Chondrocyte (in vitro differentiated cells): Measurements from ENCODE around the gene COL20A1. TPM values are rescaled to one million over a fixed set of nuclear protein-coding genes. Genes with fewer than 3 reads are reported as not detected.
"Not testable (repeated sequence)": the region's sequence is repeated elsewhere in the genome, so short reads cannot be mapped to it uniquely, and the experiment has no call there.

ENCODE experiments used
- DNase-seq: peaks from one replicate; pipeline ENCODE4 v3.0.0; 2021; ENCODE audit warnings: mixed read lengths, low spot score
- H3K27ac Mint-ChIP-seq: one replicate; pipeline ENCODE4 v1.8.0; 2021; ENCODE audit warnings: mild to moderate bottlenecking, moderate library complexity, mixed read lengths; ENCODE audit not compliant: unreplicated experiment
- H3K27me3 Mint-ChIP-seq: 2 replicates; pipeline ENCODE4 v1.8.0; 2021; ENCODE audit warnings: low read depth, mixed read lengths
- H3K36me3 Mint-ChIP-seq: 2 replicates; pipeline ENCODE4 v1.8.0; 2021; ENCODE audit warnings: low read depth, mixed read lengths
- H3K4me1 Mint-ChIP-seq: 2 replicates; pipeline ENCODE4 v1.8.0; 2021; ENCODE audit warnings: low read depth, mild to moderate bottlenecking, mixed read lengths
- H3K4me3 Mint-ChIP-seq: one replicate; pipeline ENCODE4 v1.8.0; 2021; ENCODE audit warnings: mild to moderate bottlenecking, moderate library complexity, mixed read lengths; ENCODE audit not compliant: unreplicated experiment
- H3K9me3 Mint-ChIP-seq: 2 replicates; pipeline ENCODE4 v1.8.0; 2021; ENCODE audit warnings: low read depth, mixed read lengths
- total RNA-seq: library from RNA; stranded (reverse); gene quantifications from 3 replicates; pipeline ENCODE4 v1.2.1, GENCODE V29; 2021
- TF ChIP-seq, protein P1 (sequence below): fragments of 200-600 bp; sonication (generic); IDR thresholded peaks from 2 replicates; pipeline ENCODE4 v1.5.0; 2021; ENCODE audit warnings: antibody characterized with exemption, mild to moderate bottlenecking, moderate library complexity

The COL20A1 gene
- total RNA-seq, 1 donor from 2014 or later: not detected

DNA sequence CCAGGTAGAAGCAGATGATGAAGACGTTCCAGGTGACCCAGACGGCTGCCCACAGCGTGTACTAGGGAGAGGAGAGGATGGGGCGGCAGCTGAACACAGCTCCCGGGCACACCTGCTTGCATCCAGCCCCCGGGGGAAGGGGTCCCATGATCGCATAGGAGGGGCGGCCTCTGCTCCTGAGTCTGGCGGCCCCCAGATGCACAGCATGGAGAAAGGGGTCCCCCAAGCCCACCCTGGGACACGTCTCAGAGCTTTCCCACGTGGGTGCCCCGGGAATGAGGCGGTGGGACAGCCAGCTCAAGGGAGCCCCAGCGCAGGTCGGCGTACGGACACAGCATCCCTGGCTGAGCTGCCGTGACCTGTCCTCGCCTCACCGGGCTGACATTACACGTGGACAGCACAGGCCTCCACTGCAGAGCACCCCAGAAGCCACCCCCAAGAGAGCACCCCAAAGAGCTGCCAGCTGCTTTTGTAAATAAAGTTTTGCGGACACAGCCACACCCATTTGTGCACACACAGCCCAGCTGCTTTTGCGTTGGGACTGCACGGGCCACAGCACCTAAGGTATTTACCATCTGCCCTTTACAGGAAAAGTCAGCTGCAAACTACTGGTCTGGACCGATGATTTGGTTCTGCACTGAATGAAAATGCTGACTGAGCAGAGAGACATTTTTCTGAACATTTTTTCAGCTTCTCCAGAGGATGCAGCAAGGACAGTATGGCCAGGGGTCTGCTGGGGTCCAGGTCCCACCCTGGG, 44.0 kb upstream of the COL20A1 start:
- Mint-ChIP-seq H3K27me3 (peaks cover 12% of the 10 kb centered on the region), H3K27ac (no peak overlapping the region), H3K9me3 (no peaks in the 10 kb centered on the region), H3K4me3 (no peak overlapping the region), H3K36me3 (no peaks in the 10 kb centered on the region), H3K4me1 (peaks cover 13% of the 10 kb centered on the region)
- no peak for DNase-seq
- TF ChIP-seq, protein P1, sequence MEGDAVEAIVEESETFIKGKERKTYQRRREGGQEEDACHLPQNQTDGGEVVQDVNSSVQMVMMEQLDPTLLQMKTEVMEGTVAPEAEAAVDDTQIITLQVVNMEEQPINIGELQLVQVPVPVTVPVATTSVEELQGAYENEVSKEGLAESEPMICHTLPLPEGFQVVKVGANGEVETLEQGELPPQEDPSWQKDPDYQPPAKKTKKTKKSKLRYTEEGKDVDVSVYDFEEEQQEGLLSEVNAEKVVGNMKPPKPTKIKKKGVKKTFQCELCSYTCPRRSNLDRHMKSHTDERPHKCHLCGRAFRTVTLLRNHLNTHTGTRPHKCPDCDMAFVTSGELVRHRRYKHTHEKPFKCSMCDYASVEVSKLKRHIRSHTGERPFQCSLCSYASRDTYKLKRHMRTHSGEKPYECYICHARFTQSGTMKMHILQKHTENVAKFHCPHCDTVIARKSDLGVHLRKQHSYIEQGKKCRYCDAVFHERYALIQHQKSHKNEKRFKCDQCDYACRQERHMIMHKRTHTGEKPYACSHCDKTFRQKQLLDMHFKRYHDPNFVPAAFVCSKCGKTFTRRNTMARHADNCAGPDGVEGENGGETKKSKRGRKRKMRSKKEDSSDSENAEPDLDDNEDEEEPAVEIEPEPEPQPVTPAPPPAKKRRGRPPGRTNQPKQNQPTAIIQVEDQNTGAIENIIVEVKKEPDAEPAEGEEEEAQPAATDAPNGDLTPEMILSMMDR: no peak

DNA sequence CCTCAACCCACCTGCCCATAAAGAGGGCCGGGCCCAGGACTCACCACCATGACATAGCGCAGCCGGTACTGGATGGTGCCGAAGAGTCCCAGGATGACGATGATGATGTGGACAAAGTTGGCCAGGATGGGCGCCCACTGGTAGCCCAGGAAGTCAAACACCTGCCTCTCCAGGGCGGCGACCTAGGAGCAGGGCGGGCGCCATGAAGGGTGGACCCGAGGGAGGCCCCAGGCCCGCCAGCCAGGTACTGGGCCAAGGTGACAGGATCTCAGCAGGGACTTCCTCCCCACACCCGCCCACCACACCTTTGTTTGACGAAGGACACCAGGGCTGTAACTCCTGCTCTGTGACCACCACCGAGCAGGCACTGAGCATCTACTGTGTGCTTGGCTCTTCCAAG, 43.1 kb upstream of the COL20A1 start:
- Mint-ChIP-seq H3K27ac (no peak overlapping the region), H3K4me1 (peaks cover 13% of the 10 kb centered on the region)
- TF ChIP-seq, protein P1: no peak

DNA sequence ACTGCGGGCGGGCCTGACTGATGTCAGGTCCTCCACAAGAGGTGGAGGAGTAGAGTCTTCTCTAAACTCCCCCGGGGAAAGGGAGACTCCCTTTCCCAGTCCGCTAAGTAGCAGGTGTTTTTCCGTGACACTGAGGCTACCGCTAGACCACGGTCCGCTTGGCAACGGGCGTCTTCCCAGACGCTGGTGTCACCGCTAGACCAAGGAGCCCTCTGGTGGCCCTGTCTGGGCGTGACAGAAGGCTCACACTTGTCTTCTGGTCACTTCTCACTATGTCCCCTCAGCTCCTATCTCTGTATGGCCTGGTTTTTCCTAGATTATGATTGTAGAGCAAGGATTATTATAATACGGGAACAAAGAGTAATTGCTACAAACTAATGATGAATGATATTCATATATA, 41.6 kb upstream of the COL20A1 start:
- DNase-seq, H3K4me1 Mint-ChIP-seq, H3K4me3 Mint-ChIP-seq, H3K36me3 Mint-ChIP-seq, H3K9me3 Mint-ChIP-seq, H3K27ac Mint-ChIP-seq: not testable (repeated sequence)
- TF ChIP-seq, protein P1: peak; percentile 72
- peaks cover 20% of the 10 kb centered on the region for H3K27me3 Mint-ChIP-seq

More for the DNA sequence above, 43.1 kb upstream of the COL20A1 start:
- H3K36me3 Mint-ChIP-seq: no peaks in the 10 kb centered on the region
- H3K27me3 Mint-ChIP-seq: peaks cover 14% of the 10 kb centered on the region
- no peak overlapping the region for H3K4me3 Mint-ChIP-seq
- no peaks in the 10 kb centered on the region for H3K9me3 Mint-ChIP-seq
- no peak for DNase-seq

DNA sequence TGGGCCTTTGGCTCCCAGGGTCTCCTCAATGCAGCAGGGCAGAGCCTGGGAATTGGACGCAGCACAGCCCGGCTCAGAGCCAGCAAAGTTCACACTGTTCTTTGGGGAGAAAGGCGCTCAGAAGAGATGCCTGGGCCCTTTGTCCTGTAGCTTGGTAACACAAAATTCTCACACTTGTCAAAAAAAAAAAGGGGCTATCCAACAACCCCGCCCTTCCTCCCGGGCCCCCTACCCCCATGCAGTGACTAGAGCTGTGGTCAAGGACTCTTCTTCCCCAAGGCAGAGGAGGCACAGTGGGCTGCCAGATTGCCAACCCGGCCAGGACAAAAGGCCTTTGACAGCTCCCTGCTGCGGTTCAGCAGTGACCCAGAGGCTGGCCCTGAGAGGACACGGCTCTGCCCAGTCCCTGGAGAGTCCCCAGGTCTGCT, 40.7 kb upstream of the COL20A1 start:
- Mint-ChIP-seq H3K36me3 (peaks cover 4% of the 10 kb centered on the region), H3K27ac (no peak overlapping the region), H3K4me3 (no peak overlapping the region), H3K4me1 (peaks cover 7% of the 10 kb centered on the region), H3K9me3 (peaks cover 4% of the 10 kb centered on the region), H3K27me3 (peaks cover 24% of the 10 kb centered on the region)
- TF ChIP-seq, protein P1: no peak
- no peak for DNase-seq

DNA sequence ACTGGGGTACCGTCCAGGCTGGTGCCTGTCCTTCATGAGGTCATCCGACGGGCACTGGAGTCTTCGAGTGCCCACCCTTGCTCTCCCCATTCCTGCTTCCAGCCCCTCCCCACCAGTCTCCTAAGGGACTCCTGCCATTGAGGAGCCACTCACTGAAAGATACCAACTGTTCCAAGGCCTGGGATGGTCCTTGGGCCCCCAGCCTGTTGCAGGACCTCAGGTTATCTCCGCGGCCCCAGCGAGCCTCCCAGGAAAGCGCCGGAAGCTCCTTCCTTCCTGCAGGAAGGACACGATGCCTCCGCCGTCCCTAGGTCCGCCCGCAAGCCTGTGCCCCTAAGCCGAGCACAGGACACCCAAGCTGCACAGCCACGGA, 39.9 kb upstream of the COL20A1 start:
- no peak for DNase-seq
- peaks cover 5% of the 10 kb centered on the region for H3K36me3 Mint-ChIP-seq
- peaks cover 7% of the 10 kb centered on the region for H3K4me1 Mint-ChIP-seq
- peaks cover 4% of the 10 kb centered on the region for H3K9me3 Mint-ChIP-seq
- TF ChIP-seq, protein P1: no peak
- peaks cover 24% of the 10 kb centered on the region for H3K27me3 Mint-ChIP-seq
- H3K4me3 Mint-ChIP-seq: peak overlapping the region; percentile 57
- no peak overlapping the region for H3K27ac Mint-ChIP-seq
